Lower leg skin (tissue), 3 donors: ENCODE measurements around the gene BOD1L1.

Experiments used
- POLR2A ChIP-seq, 2 donors: fragments of 450-650 bp; IDR thresholded peaks; one replicate each; pipeline ENCODE4 v1.6.1; 2016 to 2017; ENCODE audit warnings: antibody characterized with exemption in 2 of 2, mild to moderate bottlenecking in 1 of 2, moderate library complexity in 1 of 2
- TF ChIP-seq, protein P1 (sequence below), 3 donors: fragments of 450-650 bp; IDR thresholded peaks; one replicate each; pipeline ENCODE4 v1.5.1; 2016; ENCODE audit warnings: antibody characterized with exemption in 3 of 3, mild to moderate bottlenecking in 3 of 3, moderate library complexity in 2 of 3

DNA sequence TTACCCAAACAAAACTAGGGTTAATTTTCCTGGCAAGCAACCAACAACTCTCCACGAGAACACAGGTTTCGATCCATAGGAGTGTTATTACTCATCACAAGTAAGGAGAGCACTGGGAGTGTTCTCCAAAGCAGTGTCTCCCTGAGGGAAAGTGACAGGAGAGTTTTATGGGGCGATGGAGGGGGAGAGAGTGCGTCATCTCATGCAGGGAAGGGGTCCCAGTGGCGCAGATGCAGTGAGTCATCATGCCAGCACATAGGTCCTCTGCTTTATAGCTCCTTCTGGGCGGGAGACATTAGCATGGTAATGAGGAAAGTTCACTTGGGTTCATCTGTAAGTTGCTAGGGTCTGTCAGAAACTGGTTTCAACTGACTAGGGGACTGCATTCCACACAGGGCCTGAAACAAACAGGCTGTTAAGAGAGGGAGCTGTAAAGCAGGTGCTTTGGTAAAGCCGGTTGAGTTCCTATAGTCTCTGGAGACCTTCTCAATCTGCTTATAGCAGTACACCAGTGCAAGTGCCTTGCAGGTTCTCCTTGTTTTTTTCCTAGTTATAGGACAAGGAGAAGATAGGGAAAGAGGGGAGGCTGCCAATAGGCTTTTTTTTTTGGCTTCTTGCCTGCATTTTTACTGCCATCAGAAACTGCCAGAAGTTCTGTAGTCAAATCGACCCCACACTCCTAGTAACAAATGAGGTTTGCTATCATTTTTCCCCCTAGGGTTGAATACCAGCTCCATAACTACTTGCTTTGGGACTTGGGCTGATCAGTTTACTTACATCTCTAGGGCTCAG, 12.8 kb upstream of the BOD1L1 start:
- TF ChIP-seq, protein P1, sequence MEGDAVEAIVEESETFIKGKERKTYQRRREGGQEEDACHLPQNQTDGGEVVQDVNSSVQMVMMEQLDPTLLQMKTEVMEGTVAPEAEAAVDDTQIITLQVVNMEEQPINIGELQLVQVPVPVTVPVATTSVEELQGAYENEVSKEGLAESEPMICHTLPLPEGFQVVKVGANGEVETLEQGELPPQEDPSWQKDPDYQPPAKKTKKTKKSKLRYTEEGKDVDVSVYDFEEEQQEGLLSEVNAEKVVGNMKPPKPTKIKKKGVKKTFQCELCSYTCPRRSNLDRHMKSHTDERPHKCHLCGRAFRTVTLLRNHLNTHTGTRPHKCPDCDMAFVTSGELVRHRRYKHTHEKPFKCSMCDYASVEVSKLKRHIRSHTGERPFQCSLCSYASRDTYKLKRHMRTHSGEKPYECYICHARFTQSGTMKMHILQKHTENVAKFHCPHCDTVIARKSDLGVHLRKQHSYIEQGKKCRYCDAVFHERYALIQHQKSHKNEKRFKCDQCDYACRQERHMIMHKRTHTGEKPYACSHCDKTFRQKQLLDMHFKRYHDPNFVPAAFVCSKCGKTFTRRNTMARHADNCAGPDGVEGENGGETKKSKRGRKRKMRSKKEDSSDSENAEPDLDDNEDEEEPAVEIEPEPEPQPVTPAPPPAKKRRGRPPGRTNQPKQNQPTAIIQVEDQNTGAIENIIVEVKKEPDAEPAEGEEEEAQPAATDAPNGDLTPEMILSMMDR (IDR thresholded peaks at IDR 0.05) = no peak
- no peak for TF ChIP-seq POLR2A (IDR thresholded peaks at IDR 0.05)
